Glutamatergic neuron (in vitro differentiated cells): Measurements from ENCODE around the gene CCDC91. TPM values are rescaled to one million over a fixed set of nuclear protein-coding genes. Genes with fewer than 3 reads are reported as not detected.
"Not testable (repeated sequence)": the region's sequence is repeated elsewhere in the genome, so short reads cannot be mapped to it uniquely, and the experiment has no call there.

Experiments
- DNase-seq: peaks from one replicate; pipeline ENCODE4 v3.0.0; 2022
- H3K27ac Mint-ChIP-seq: one replicate; pipeline ENCODE4 v1.8.0; 2020; ENCODE audit warnings: mild to moderate bottlenecking, mixed read lengths, inconsistent platforms; ENCODE audit not compliant: unreplicated experiment
- H3K27me3 Mint-ChIP-seq: one replicate; pipeline ENCODE4 v1.8.0; 2020; ENCODE audit warnings: mild to moderate bottlenecking, moderate library complexity, mixed read lengths, inconsistent platforms; ENCODE audit not compliant: unreplicated experiment
- H3K36me3 Mint-ChIP-seq: one replicate; pipeline ENCODE4 v1.8.0; 2020; ENCODE audit warnings: mild to moderate bottlenecking, mixed read lengths, inconsistent platforms; ENCODE audit not compliant: unreplicated experiment
- H3K4me1 Mint-ChIP-seq: one replicate; pipeline ENCODE4 v1.8.0; 2020; ENCODE audit warnings: mild to moderate bottlenecking, low read depth, mixed read lengths, inconsistent platforms; ENCODE audit not compliant: unreplicated experiment
- H3K4me3 Mint-ChIP-seq: one replicate; pipeline ENCODE4 v1.8.0; 2020; ENCODE audit warnings: mild to moderate bottlenecking, mixed read lengths, inconsistent platforms; ENCODE audit not compliant: unreplicated experiment
- H3K9me3 Mint-ChIP-seq: one replicate; pipeline ENCODE4 v1.8.0; 2020; ENCODE audit warnings: mild to moderate bottlenecking, moderate library complexity, mixed read lengths, inconsistent platforms; ENCODE audit not compliant: unreplicated experiment
- total RNA-seq: library from RNA; stranded (reverse); fragmentation: NEBNext Ultra II Directional; extraction: Animal tissue kit (Norgen Biotek cat#: 25700); gene quantifications from one replicate; pipeline ENCODE4 v1.2.1, GENCODE V29; 2021; ENCODE audit not compliant: unreplicated experiment
- TF ChIP-seq, protein P1 (sequence below): fragments of 200-600 bp; sonication (generic); IDR thresholded peaks from one replicate; pipeline ENCODE4 v1.5.0; 2021; ENCODE audit not compliant: partially characterized antibody, unreplicated experiment

CCDC91 gene
- total RNA-seq, 1 donor from 2014 or later = 37.3 TPM

GRCh38 chr12:28457785-28458184, 267.5 kb downstream of the CCDC91 start:
- Mint-ChIP-seq H3K4me1 (peaks cover 2% of the 10 kb centered on the region), H3K27me3 (no peaks in the 10 kb centered on the region), H3K9me3 (no peaks in the 10 kb centered on the region), H3K27ac (no peak overlapping the region), H3K36me3 (no peaks in the 10 kb centered on the region), H3K4me3 (no peak overlapping the region)
- DNase-seq = no peak
- TF ChIP-seq, protein P1, sequence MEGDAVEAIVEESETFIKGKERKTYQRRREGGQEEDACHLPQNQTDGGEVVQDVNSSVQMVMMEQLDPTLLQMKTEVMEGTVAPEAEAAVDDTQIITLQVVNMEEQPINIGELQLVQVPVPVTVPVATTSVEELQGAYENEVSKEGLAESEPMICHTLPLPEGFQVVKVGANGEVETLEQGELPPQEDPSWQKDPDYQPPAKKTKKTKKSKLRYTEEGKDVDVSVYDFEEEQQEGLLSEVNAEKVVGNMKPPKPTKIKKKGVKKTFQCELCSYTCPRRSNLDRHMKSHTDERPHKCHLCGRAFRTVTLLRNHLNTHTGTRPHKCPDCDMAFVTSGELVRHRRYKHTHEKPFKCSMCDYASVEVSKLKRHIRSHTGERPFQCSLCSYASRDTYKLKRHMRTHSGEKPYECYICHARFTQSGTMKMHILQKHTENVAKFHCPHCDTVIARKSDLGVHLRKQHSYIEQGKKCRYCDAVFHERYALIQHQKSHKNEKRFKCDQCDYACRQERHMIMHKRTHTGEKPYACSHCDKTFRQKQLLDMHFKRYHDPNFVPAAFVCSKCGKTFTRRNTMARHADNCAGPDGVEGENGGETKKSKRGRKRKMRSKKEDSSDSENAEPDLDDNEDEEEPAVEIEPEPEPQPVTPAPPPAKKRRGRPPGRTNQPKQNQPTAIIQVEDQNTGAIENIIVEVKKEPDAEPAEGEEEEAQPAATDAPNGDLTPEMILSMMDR = no peak

DNA sequence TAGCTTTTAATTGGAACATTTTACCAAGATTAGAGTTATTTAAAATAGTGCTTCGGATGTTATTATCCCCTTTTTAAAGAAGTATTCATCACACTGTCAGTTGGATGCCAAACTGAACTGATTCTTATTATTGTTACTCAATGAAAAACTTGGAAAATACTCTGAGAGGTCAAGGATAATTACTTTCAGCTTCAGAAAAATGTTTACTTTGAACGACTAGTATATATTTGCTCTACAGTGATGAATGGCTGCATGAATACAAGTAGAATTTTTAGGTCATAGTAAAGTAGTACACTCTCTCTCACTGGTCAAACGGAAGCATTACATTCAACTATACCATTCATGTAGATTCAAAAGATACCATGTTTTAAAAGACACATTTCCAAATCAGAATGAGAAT, 269.2 kb downstream of the CCDC91 start:
- H3K4me3 Mint-ChIP-seq = no peak overlapping the region
- no peak for DNase-seq
- no peaks in the 10 kb centered on the region for H3K27me3 Mint-ChIP-seq
- no peaks in the 10 kb centered on the region for H3K36me3 Mint-ChIP-seq
- peaks cover 2% of the 10 kb centered on the region for H3K4me1 Mint-ChIP-seq
- TF ChIP-seq, protein P1 = no peak
- H3K9me3 Mint-ChIP-seq = no peaks in the 10 kb centered on the region
- H3K27ac Mint-ChIP-seq = no peak overlapping the region

- DNase-seq = no peak
- H3K4me1 Mint-ChIP-seq = peaks cover 2% of the 10 kb centered on the region
- no peak overlapping the region for H3K4me3 Mint-ChIP-seq
- H3K36me3 Mint-ChIP-seq = peaks cover 2% of the 10 kb centered on the region
- H3K9me3 Mint-ChIP-seq = no peaks in the 10 kb centered on the region
- TF ChIP-seq, protein P1 = no peak
- no peaks in the 10 kb centered on the region for H3K27me3 Mint-ChIP-seq
- H3K27ac Mint-ChIP-seq = no peak overlapping the region
These were observed 270.3 kb downstream of the CCDC91 start for GRCh38 chr12:28460420-28461130.

- H3K27ac Mint-ChIP-seq = no peak overlapping the region
- DNase-seq = no peak
- no peaks in the 10 kb centered on the region for H3K27me3 Mint-ChIP-seq
- TF ChIP-seq, protein P1 = no peak
- peaks cover 2% of the 10 kb centered on the region for H3K4me1 Mint-ChIP-seq
- peaks cover 4% of the 10 kb centered on the region for H3K36me3 Mint-ChIP-seq
- no peaks in the 10 kb centered on the region for H3K9me3 Mint-ChIP-seq
- H3K4me3 Mint-ChIP-seq = no peak overlapping the region
These were observed 273.1 kb downstream of the CCDC91 start for GRCh38 chr12:28463396-28463795.

- H3K27ac Mint-ChIP-seq, H3K27me3 Mint-ChIP-seq, H3K4me1 Mint-ChIP-seq, DNase-seq, H3K9me3 Mint-ChIP-seq, H3K4me3 Mint-ChIP-seq, H3K36me3 Mint-ChIP-seq: not testable (repeated sequence)
These were observed 281.5 kb downstream of the CCDC91 start for GRCh38 chr12:28471762-28472161.

GRCh38 chr12:28476206-28476605, 285.9 kb downstream of the CCDC91 start:
- H3K27ac Mint-ChIP-seq, H3K9me3 Mint-ChIP-seq, H3K4me1 Mint-ChIP-seq: not testable (repeated sequence)

DNA sequence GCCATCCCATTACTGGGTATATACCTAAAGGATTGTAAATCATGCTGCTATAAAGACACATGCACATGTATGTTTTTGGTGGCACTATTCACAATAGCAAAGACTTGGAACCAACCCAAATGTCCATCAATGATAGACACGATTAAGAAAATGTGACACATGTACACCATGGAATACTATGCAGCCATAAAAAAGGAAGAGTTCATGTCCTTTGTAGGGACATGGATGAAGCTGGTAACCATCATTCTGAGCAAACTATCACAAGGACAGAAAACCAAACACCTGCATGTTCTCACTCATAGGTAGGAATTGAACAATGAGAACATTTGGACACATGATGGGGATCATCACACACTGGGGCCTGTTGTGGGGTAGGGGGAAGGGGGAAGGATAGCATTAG, 288.8 kb downstream of the CCDC91 start:
- not testable (repeated sequence) for H3K27me3 Mint-ChIP-seq, H3K4me1 Mint-ChIP-seq, DNase-seq, H3K9me3 Mint-ChIP-seq, H3K27ac Mint-ChIP-seq, H3K4me3 Mint-ChIP-seq, H3K36me3 Mint-ChIP-seq

More at GRCh38 chr12:28476206-28476605, 285.9 kb downstream of the CCDC91 start:
- H3K4me3 Mint-ChIP-seq, H3K27me3 Mint-ChIP-seq, DNase-seq, H3K36me3 Mint-ChIP-seq: not testable (repeated sequence)
